Fibroblast of lung (primary cell): Measurements from ENCODE around the gene MARK4. TPM values are rescaled to one million over a fixed set of nuclear protein-coding genes. Genes with fewer than 3 reads are reported as not detected.

Experiments
- DNase-seq, 2 donors: peaks; one replicate each; pipeline versions ENCODE4 v3.0.0 to v3.0.0-alpha.2; 2010; ENCODE audit warnings: low read depth in 2 of 2
- H2AFZ ChIP-seq: 2 replicates; pipeline ENCODE4 v1.5.1; 2012; ENCODE audit warnings: low read length, control low read depth, inconsistent platforms
- H3K27ac ChIP-seq: 2 replicates; pipeline ENCODE4 v1.5.1; 2011; ENCODE audit warnings: low read length, control low read depth; ENCODE audit not compliant: insufficient read depth
- H3K27me3 ChIP-seq: 2 replicates; pipeline ENCODE4 v1.5.1; 2011; ENCODE audit warnings: mild to moderate bottlenecking, low read length; ENCODE audit not compliant: control insufficient read depth, insufficient read depth
- H3K36me3 ChIP-seq: 2 replicates; pipeline ENCODE4 v1.5.1; 2011; ENCODE audit warnings: low read length; ENCODE audit not compliant: control insufficient read depth, insufficient read depth
- H3K4me1 ChIP-seq: 2 replicates; pipeline ENCODE4 v1.5.1; 2011; ENCODE audit warnings: low read length; ENCODE audit not compliant: control insufficient read depth, insufficient read depth; ENCODE audit errors: extremely low read depth
- H3K4me2 ChIP-seq: 2 replicates; pipeline ENCODE4 v1.5.1; 2011; ENCODE audit warnings: low read length, control low read depth; ENCODE audit not compliant: insufficient read depth; ENCODE audit errors: extremely low read depth
- H3K4me3 ChIP-seq, 4 experiments: fragments of 200-600 bp in 1 of 4; sonication (generic) in 1 of 4; replicated peaks in 1 of 4; 2 replicates each; pipeline ENCODE4 v1.5.1; 2011 to 2016; ENCODE audit warnings: low read length in 4 of 4, low read depth in 3 of 4, mild to moderate bottlenecking in 3 of 4, control low read depth in 2 of 4, inconsistent platforms in 1 of 4, mixed read lengths in 1 of 4; ENCODE audit not compliant: insufficient read depth in 1 of 4; ENCODE audit errors: control extremely low read depth in 1 of 4
- H3K79me2 ChIP-seq: 2 replicates; pipeline ENCODE4 v1.5.1; 2012; ENCODE audit warnings: mild to moderate bottlenecking, low read length, inconsistent platforms; ENCODE audit not compliant: control insufficient read depth, insufficient read depth
- H3K9ac ChIP-seq: 2 replicates; pipeline ENCODE4 v1.5.1; 2011; ENCODE audit warnings: mild to moderate bottlenecking, low read length, control low read depth; ENCODE audit not compliant: insufficient read depth
- H3K9me3 ChIP-seq: 2 replicates; pipeline ENCODE4 v1.5.1; 2012; ENCODE audit warnings: low read depth, low read length; ENCODE audit not compliant: control insufficient read depth, insufficient read depth
- H4K20me1 ChIP-seq: 2 replicates; pipeline ENCODE4 v1.5.1; 2011; ENCODE audit warnings: low read length; ENCODE audit not compliant: control insufficient read depth, insufficient read depth; ENCODE audit errors: extremely low read depth
- CTCF ChIP-seq, 2 donors: IDR thresholded peaks in 1 of 2; conservative IDR thresholded peaks in 1 of 2; 1 replicate in 1 of 2; 2 replicates in 1 of 2; pipeline ENCODE4 v1.5.1; 2011 to 2012; ENCODE audit warnings: low read length in 2 of 2, control low read depth in 1 of 2, inconsistent platforms in 1 of 2, low read depth in 1 of 2, mild to moderate bottlenecking in 1 of 2
- EZH2 ChIP-seq: IDR thresholded peaks from 2 replicates; pipeline ENCODE4 v1.5.1; 2012; ENCODE audit warnings: low read length, control low read depth, mild to moderate bottlenecking; ENCODE audit errors: missing control alignments
- polyA plus RNA-seq, 2 donors: library from polyadenylated mRNA; depleted of rRNA in 1 of 2; stranded (reverse) in 1 of 2; unstranded in 1 of 2; fragments of >200 nt; gene quantifications; 2 replicates each; pipeline ENCODE4 v1.2.1, GENCODE V29; 2011 to 2012; ENCODE audit warnings: missing spikeins in 1 of 2
- total RNA-seq: library from RNA; depleted of rRNA; stranded (reverse); fragments of >200 nt; gene quantifications from 2 replicates; pipeline ENCODE4 v1.2.1, GENCODE V29; 2014

The MARK4 gene
- total and polyA plus RNA-seq, 2 donors (not counting 1 experiment from before 2014, with no cell fraction given): 8.9 to 14.1 TPM

GRCh38 chr19:45263013-45263412 lies 11.9 kb downstream of the MARK4 start:
- H3K27me3 ChIP-seq: no peaks in the 10 kb centered on the region
- TF ChIP-seq CTCF (conservative IDR thresholded peaks at IDR 0.05 in 1 of 2, IDR thresholded peaks at IDR 0.05 in 1 of 2; ENCODE audit: low read depth in 1 of 2, low read length in 2 of 2) (no peak), EZH2 (no peak)
- no peaks in the 10 kb centered on the region for H3K79me2 ChIP-seq
- no peaks in the 10 kb centered on the region for H3K36me3 ChIP-seq
- no peak overlapping the region for H3K27ac ChIP-seq
- no peak overlapping the region for H3K4me3 ChIP-seq
- H4K20me1 ChIP-seq: no peaks in the 10 kb centered on the region
- DNase-seq: no peak
- H3K9me3 ChIP-seq: no peaks in the 10 kb centered on the region
- H3K9ac ChIP-seq: no peak overlapping the region
- no peak overlapping the region for H3K4me2 ChIP-seq
- H3K4me1 ChIP-seq: no peaks in the 10 kb centered on the region
- H2AFZ ChIP-seq: no peak overlapping the region

- Histone ChIP-seq H3K36me3 (peaks cover under 1% of the 10 kb centered on the region), H3K79me2 (no peaks in the 10 kb centered on the region), H3K4me2 (no peak overlapping the region), H3K9me3 (no peaks in the 10 kb centered on the region), H3K4me3 (no peak overlapping the region), H3K9ac (no peak overlapping the region), H2AFZ (no peak overlapping the region), H3K4me1 (no peaks in the 10 kb centered on the region), H3K27ac (no peak overlapping the region), H3K27me3 (no peaks in the 10 kb centered on the region), H4K20me1 (no peaks in the 10 kb centered on the region)
- TF ChIP-seq EZH2: no peak
- TF ChIP-seq CTCF (conservative IDR thresholded peaks at IDR 0.05 in 1 of 2, IDR thresholded peaks at IDR 0.05 in 1 of 2; ENCODE audit: low read depth in 1 of 2, low read length in 2 of 2): no peak
- DNase-seq: no peak
Observed at GRCh38 chr19:45264781-45265317, 13.8 kb downstream of the MARK4 start.

- DNase-seq: no peak
- H3K79me2 ChIP-seq: no peaks in the 10 kb centered on the region
- TF ChIP-seq EZH2 (no peak), CTCF (conservative IDR thresholded peaks at IDR 0.05 in 1 of 2, IDR thresholded peaks at IDR 0.05 in 1 of 2; ENCODE audit: low read depth in 1 of 2, low read length in 2 of 2) (no peak)
Observed at GRCh38 chr19:45265375-45265774, 14.3 kb downstream of the MARK4 start.

More at GRCh38 chr19:45265375-45265774, 14.3 kb downstream of the MARK4 start:
- no peak overlapping the region for H2AFZ ChIP-seq
- H3K4me2 ChIP-seq: no peak overlapping the region
- no peak overlapping the region for H3K4me3 ChIP-seq
- H3K27ac ChIP-seq: no peak overlapping the region
- peaks cover 2% of the 10 kb centered on the region for H3K36me3 ChIP-seq
- H3K4me1 ChIP-seq: no peaks in the 10 kb centered on the region
- H3K9ac ChIP-seq: no peak overlapping the region
- no peaks in the 10 kb centered on the region for H3K9me3 ChIP-seq
- no peaks in the 10 kb centered on the region for H4K20me1 ChIP-seq
- no peaks in the 10 kb centered on the region for H3K27me3 ChIP-seq
